ENCODE data around the gene CD38.

The CD38 gene

DNA sequence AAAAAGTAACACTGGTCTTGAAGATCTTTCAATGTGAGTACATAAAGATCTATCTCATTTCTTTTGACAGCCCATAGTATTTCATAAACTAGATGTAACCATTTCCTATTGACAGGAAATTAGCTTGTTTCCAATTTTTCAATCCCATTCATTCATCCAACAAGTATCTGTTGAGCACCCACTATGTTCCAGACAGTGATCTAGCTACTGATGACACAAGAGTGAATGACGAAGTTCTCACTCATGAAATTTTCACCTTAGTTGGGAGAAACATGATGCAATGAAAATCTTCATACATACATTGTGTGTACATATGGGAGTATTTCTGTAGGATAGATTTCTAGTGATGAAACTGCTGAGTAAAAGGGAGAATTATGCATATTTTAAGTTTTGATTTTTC is 1.7 kb downstream of the CD38 start:
- TF ChIP-seq, protein P1, sequence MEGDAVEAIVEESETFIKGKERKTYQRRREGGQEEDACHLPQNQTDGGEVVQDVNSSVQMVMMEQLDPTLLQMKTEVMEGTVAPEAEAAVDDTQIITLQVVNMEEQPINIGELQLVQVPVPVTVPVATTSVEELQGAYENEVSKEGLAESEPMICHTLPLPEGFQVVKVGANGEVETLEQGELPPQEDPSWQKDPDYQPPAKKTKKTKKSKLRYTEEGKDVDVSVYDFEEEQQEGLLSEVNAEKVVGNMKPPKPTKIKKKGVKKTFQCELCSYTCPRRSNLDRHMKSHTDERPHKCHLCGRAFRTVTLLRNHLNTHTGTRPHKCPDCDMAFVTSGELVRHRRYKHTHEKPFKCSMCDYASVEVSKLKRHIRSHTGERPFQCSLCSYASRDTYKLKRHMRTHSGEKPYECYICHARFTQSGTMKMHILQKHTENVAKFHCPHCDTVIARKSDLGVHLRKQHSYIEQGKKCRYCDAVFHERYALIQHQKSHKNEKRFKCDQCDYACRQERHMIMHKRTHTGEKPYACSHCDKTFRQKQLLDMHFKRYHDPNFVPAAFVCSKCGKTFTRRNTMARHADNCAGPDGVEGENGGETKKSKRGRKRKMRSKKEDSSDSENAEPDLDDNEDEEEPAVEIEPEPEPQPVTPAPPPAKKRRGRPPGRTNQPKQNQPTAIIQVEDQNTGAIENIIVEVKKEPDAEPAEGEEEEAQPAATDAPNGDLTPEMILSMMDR (IDR thresholded peaks at IDR 0.05; ENCODE audit: low read depth, low read length, missing control alignments), result no peak
- in situ Hi-C loops (cut with HindIII; ENCODE audit: low sequenced_read_pairs), result no loop called here
- peak overlapping the region; percentile 49 for H3K4me3 ChIP-seq (ENCODE audit: low read depth, low read length)
- DNase-seq (ENCODE audit: low read depth), result no peak

DNA sequence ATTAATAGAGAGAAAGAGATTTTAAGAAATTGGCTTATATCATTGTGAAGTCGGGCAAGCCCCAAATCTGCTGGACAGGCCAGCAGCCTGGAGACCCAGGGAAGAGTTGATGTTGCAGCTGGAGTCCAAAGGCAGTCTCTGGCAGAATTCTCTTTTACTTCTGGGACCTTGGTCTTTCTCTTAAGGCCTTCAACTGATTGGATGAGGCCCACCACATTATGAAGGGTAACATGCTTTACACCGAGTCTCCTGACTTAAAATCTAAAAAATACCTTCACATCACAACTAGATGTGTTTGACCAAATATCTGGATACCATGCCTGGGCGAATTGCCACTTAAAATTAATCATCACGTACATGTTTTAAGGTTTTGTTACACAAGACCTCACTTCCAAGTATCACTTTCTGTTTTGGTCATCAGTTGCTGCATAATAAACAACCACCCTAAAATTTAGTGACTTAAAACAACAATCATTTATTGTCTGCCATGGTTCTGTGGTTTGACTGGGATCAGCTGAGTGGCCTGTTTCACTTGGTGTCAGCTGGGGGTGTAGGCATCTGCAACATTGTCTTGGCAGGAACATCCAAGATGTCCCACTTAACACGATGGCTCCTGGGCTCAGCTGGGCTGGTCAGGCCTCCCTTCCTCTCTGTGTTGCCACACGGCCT is 3.4 kb downstream of the CD38 start:
- no peak for DNase-seq (ENCODE audit: low read depth)
- in situ Hi-C loops (cut with HindIII; ENCODE audit: low sequenced_read_pairs), result no loop called here
- TF ChIP-seq, protein P1 (IDR thresholded peaks at IDR 0.05; ENCODE audit: low read depth, low read length, missing control alignments), result no peak
- H3K4me3 ChIP-seq (ENCODE audit: low read depth, low read length), result no peak overlapping the region

DNA sequence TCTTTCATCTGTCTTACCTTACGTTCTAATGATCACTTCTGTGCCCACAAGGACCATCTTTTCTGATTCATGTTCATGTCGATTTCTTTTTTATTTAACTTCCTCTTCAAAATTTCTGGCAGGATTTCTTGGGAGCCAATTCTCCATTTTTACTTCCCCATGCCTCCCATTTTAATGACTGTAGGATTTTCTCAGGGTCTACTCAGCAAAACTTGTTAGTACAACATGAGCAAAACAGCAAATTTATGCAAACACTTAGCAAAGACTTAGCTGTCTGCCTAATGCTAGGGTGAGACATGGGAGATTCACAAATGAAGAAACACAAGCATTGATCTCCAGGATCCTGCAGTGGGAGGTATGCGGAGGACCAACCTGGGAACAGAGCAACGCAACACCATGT is 5.5 kb downstream of the CD38 start:
- in situ Hi-C loops (cut with HindIII; ENCODE audit: low sequenced_read_pairs), result no loop called here
- no peak for DNase-seq (ENCODE audit: low read depth)
- no peak overlapping the region for H3K4me3 ChIP-seq (ENCODE audit: low read depth, low read length)
- TF ChIP-seq, protein P1 (IDR thresholded peaks at IDR 0.05; ENCODE audit: low read depth, low read length, missing control alignments), result no peak

DNA sequence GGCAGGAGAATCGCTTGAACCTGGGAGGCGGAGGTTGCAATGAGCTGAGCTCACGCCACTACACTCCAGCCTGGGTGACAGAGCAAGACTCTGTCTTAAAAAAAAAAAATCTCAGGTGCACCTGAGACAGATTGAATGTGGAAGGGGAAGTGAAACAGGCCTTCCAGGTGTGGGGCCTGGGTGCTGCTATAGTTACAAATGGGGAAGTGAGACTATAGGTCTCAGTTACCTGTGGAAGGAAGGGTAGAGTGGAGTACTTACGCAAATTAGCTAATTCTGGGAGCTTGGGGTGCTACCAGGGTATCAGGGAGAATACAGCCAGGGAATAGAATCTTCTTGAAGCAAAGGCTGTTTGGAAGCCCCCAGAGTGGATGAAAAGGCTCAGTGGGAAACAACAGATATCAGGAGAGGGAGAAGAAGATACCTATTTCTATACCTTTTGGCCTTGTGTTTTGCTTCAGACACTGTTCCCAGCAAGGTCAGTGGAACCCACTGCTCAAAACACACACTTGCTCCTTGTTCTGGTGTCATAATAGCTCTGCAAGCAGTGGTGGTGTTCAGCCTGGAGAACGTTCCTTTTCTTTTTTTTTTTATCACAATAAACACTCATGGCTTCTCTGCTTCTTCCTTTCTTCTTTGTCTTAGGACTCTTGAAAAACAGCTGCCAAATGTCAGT is 7.0 kb downstream of the CD38 start:
- in situ Hi-C loops (cut with HindIII; ENCODE audit: low sequenced_read_pairs), result no loop called here
- TF ChIP-seq, protein P1 (IDR thresholded peaks at IDR 0.05; ENCODE audit: low read depth, low read length, missing control alignments), result no peak
- H3K4me3 ChIP-seq (ENCODE audit: low read depth, low read length), result no peak overlapping the region
- DNase-seq (ENCODE audit: low read depth), result no peak

DNA sequence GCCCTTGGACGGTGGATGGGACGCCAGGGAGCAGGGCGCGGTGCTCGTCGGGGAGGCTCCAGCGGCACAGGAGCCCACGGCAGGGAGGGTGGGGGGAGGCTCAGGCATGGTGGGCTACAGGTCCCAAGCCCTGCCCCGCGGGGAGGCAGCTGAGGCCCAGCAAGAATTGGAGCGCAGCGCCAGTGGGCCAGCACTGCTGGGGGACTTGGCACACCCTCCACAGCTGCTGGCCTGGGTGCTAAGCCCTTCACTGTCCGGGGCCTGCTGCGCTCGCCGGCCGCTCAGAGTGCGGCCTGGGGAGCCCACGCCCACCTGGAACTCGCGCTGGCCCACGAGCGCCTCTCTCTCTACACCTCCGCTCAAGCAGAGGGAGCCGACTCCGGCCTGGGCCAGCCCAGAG is 8.6 kb downstream of the CD38 start:
- in situ Hi-C loops (cut with HindIII; ENCODE audit: low sequenced_read_pairs), result no loop called here
- no peak for DNase-seq (ENCODE audit: low read depth)
- TF ChIP-seq, protein P1 (IDR thresholded peaks at IDR 0.05; ENCODE audit: low read depth, low read length, missing control alignments), result no peak
- no peak overlapping the region for H3K4me3 ChIP-seq (ENCODE audit: low read depth, low read length)

DNA sequence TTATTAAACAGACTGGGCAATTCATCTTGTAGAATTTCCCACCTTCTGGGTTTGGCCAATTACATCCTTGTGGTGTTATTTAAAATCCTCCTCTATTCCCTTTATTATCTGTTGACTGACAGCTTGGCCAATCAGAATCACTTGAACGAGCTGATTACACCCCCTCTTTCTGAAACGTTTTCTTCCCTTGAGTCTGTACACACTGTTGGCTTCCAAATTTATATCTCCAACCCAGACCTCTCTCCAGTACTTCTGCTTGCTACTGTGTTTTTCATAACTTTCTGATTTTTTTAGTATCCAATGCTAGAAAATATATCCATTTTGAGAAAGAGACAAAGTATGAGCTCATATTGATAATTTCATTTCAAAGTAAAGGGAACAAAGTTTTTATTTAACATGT is 14.8 kb downstream of the CD38 start:
- no peak for DNase-seq (ENCODE audit: low read depth)
- H3K4me3 ChIP-seq (ENCODE audit: low read depth, low read length), result no peak overlapping the region
- in situ Hi-C loops (cut with HindIII; ENCODE audit: low sequenced_read_pairs), result no loop called here
- TF ChIP-seq, protein P1 (IDR thresholded peaks at IDR 0.05; ENCODE audit: low read depth, low read length, missing control alignments), result no peak

All from astrocyte of the cerebellum (primary cell).